Measurements from ENCODE around the gene UBAP1.

Gene UBAP1

DNA sequence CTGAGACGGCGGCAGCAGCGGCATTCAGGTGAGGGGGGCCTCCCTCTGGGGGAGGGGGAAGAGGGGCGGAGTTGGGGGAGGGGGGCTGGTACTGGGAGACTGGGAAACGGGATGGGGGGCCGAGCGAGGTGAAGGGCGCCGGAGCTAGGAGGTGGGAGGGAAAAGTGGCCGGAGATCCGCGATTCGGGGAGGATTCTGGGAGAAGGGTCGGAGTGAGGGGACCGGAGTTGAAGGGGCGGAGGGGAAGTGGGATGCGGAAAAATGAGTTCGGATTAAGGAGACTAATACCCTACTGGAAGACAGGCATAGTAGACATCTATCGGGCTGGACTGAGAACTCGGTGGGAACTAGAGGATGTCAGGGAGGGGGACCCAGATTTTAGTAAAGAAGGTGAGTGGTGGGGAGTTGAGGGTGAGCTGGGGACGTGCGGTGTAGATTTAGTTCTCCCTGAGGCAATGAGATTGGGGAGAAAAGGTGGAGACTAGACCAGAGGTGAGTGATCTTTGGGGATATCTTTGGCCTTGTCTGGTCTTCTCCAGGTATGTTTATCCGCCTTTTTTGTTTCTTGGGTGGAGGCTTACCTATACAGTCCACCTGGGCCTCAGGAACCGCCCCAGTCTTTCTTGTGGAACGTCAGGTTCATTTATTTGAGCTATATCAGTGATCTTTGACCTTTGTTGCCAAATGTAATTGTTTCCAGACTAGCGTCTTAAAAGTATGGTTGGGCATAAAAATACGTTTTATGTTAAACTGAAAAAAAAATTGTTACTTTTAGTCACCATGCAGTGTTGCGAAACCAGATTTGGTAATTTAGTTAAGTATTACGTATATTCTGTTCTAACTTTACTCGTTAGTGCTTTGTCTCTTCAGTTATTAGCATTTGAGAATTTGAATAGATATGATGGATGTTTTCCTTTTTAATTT, 632 bp downstream of the UBAP1 start:
- no peaks in the 10 kb centered on the region for H3K27me3 ChIP-seq (ENCODE audit: insufficient read depth, low read length)
- peak overlapping the region; percentile 93 for H3K27ac ChIP-seq (ENCODE audit: low read depth, low read length)
- H3K36me3 ChIP-seq (ENCODE audit: control insufficient read depth in 1 of 2, insufficient read depth in 2 of 2, low read length in 2 of 2): peaks cover 2 to 4% of the 10 kb centered on the region in 2 experiments
- H2BK120ac ChIP-seq (ENCODE audit: insufficient read depth, low read length, poor library complexity): peak overlapping the region; percentile 59
- H3K14ac ChIP-seq (ENCODE audit: low read length): peak overlapping the region; percentile 96
- peaks cover 12% of the 10 kb centered on the region for H3K79me2 ChIP-seq (ENCODE audit: control insufficient read depth, insufficient read depth, low read length, poor library complexity)
- H3K4me3 ChIP-seq (ENCODE audit: low read depth, low read length): peak overlapping the region; percentile 95
- peak overlapping the region; percentile 97 for H3K9ac ChIP-seq (ENCODE audit: low read length)
- H3K4me1 ChIP-seq (ENCODE audit: control insufficient read depth in 1 of 2, insufficient read depth in 2 of 2, low read length in 2 of 2): no peaks in the 10 kb centered on the region
- peak overlapping the region; percentile 93 for H3K18ac ChIP-seq (ENCODE audit: low read length)
- no CpG with 5 or more reads among the region's 30 CpGs for WGBS (ENCODE audit: extremely low coverage, insufficient coverage, insufficient read length)
- peak overlapping the region; percentile 75 for H2AFZ ChIP-seq (ENCODE audit: insufficient read depth, low read length, poor library complexity)
- H3K4me2 ChIP-seq (ENCODE audit: low read length): peak overlapping the region; percentile 87
- H4K12ac ChIP-seq (ENCODE audit: low read depth, low read length): peak overlapping the region; percentile 84
- peaks cover 12% of the 10 kb centered on the region for H3K79me1 ChIP-seq (ENCODE audit: low read length)
- H3K9me3 ChIP-seq (ENCODE audit: insufficient read depth, low read depth, low read length): no peaks in the 10 kb centered on the region
- peak overlapping the region; percentile 93 for H4K8ac ChIP-seq (ENCODE audit: low read depth, low read length)
- DNase-seq: peak; percentile 36 to 87
- no peak overlapping the region for H3K23ac ChIP-seq (ENCODE audit: low read length)
- H2BK12ac ChIP-seq (ENCODE audit: low read length): peak overlapping the region; percentile 56
- H3K4ac ChIP-seq (ENCODE audit: low read depth, low read length): peak overlapping the region; percentile 99
- H2BK5ac ChIP-seq (ENCODE audit: low read depth, low read length, poor library complexity): peak overlapping the region; percentile 95
- H2AK5ac ChIP-seq (ENCODE audit: low read length): peak overlapping the region; percentile 75
- peak overlapping the region; percentile 86 for H4K91ac ChIP-seq (ENCODE audit: low read depth, low read length)

DNA sequence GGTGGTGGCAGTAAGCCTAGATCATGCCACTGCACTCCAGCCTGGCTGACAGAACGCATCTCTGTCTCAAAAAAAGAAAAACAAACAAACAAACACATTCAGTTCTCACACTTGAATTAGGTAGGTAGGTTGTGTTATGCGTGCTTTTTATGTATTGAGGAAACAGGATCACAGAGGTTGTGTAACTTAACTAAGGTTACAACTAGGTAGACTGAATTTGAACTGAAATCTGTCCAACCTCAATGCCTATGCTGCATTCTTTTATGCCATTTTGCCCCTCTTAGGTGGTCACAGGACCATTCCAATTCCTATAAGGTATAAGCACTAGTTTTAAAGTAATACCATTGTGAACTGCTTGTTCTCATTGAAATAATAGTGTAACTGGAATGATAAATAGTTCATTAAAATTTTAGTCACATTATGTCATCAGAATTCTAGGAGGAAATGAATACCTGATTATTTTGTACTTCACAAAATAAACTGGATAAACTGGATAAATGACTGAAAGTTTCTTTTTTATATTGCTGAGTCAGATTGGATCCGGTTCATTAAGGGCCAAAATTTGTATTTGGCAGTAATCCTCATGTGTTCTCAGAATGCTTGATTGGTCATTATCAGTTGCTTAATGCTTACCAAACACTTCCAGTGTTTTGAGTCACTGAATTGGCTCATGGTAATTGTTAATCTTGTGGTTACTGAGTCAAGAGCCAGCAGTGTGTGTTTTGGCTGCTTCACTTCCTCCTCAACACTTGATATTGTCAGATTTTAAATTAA, 7.1 kb downstream of the UBAP1 start:
- no peak overlapping the region for H3K14ac ChIP-seq (ENCODE audit: low read length)
- no peak overlapping the region for H3K4me3 ChIP-seq (ENCODE audit: low read depth, low read length)
- WGBS (ENCODE audit: extremely low coverage, insufficient coverage, insufficient read length): no CpG with 5 or more reads among the region's 3 CpGs

DNA sequence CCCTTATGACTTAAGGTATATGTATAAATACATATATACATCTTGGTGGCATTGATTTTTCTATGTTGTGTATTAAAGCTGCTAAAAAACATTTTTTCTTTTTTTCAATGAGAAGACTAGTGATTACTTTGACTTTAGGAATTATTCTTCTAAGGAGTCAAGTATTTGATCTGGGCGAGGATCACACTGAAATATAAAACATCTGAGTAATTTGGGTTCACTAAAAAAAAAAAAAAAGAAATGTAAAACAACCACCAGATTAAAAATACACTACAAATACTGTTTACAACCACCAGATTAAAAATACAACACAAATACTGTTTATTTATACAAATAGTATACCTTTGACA, 9.0 kb downstream of the UBAP1 start:
- no peaks in the 10 kb centered on the region for H3K9me3 ChIP-seq (ENCODE audit: insufficient read depth, low read depth, low read length)
- no peak overlapping the region for H3K27ac ChIP-seq (ENCODE audit: low read depth, low read length)
- no peak overlapping the region for H3K4ac ChIP-seq (ENCODE audit: low read depth, low read length)
- no peak overlapping the region for H2AFZ ChIP-seq (ENCODE audit: insufficient read depth, low read length, poor library complexity)
- peaks cover 0 to 2% of the 10 kb centered on the region in 2 experiments for H3K4me1 ChIP-seq (ENCODE audit: control insufficient read depth in 1 of 2, insufficient read depth in 2 of 2, low read length in 2 of 2)
- no peak overlapping the region for H2BK120ac ChIP-seq (ENCODE audit: insufficient read depth, low read length, poor library complexity)
- no peak overlapping the region for H3K9ac ChIP-seq (ENCODE audit: low read length)
- no peak overlapping the region for H2AK5ac ChIP-seq (ENCODE audit: low read length)
- no CpG with 5 or more reads among the region's 1 CpG for WGBS (ENCODE audit: extremely low coverage, insufficient coverage, insufficient read length)
- H3K18ac ChIP-seq (ENCODE audit: low read length): no peak overlapping the region
- H2BK5ac ChIP-seq (ENCODE audit: low read depth, low read length, poor library complexity): no peak overlapping the region
- H4K12ac ChIP-seq (ENCODE audit: low read depth, low read length): no peak overlapping the region
- H4K91ac ChIP-seq (ENCODE audit: low read depth, low read length): no peak overlapping the region
- DNase-seq: no peak
- peaks cover 4% of the 10 kb centered on the region for H3K79me2 ChIP-seq (ENCODE audit: control insufficient read depth, insufficient read depth, low read length, poor library complexity)
- H3K79me1 ChIP-seq (ENCODE audit: low read length): no peaks in the 10 kb centered on the region
- no peak overlapping the region for H2BK12ac ChIP-seq (ENCODE audit: low read length)
- no peak overlapping the region for H3K4me3 ChIP-seq (ENCODE audit: low read depth, low read length)
- no peaks in the 10 kb centered on the region for H3K27me3 ChIP-seq (ENCODE audit: insufficient read depth, low read length)
- H3K23ac ChIP-seq (ENCODE audit: low read length): no peak overlapping the region
- no peak overlapping the region for H4K8ac ChIP-seq (ENCODE audit: low read depth, low read length)
- no peak overlapping the region for H3K14ac ChIP-seq (ENCODE audit: low read length)
- peaks cover 8 to 13% of the 10 kb centered on the region in 2 experiments for H3K36me3 ChIP-seq (ENCODE audit: control insufficient read depth in 1 of 2, insufficient read depth in 2 of 2, low read length in 2 of 2)
- H3K4me2 ChIP-seq (ENCODE audit: low read length): no peak overlapping the region

More for the DNA sequence above, 7.1 kb downstream of the UBAP1 start:
- H3K9ac ChIP-seq (ENCODE audit: low read length): no peak overlapping the region
- H3K27me3 ChIP-seq (ENCODE audit: insufficient read depth, low read length): no peaks in the 10 kb centered on the region
- H4K91ac ChIP-seq (ENCODE audit: low read depth, low read length): no peak overlapping the region
- H2AK5ac ChIP-seq (ENCODE audit: low read length): no peak overlapping the region
- H2BK5ac ChIP-seq (ENCODE audit: low read depth, low read length, poor library complexity): no peak overlapping the region
- no peaks in the 10 kb centered on the region for H3K4me1 ChIP-seq (ENCODE audit: control insufficient read depth in 1 of 2, insufficient read depth in 2 of 2, low read length in 2 of 2)
- H2AFZ ChIP-seq (ENCODE audit: insufficient read depth, low read length, poor library complexity): no peak overlapping the region
- no peak overlapping the region for H3K23ac ChIP-seq (ENCODE audit: low read length)
- no peak overlapping the region for H3K18ac ChIP-seq (ENCODE audit: low read length)
- H2BK12ac ChIP-seq (ENCODE audit: low read length): no peak overlapping the region
- H4K8ac ChIP-seq (ENCODE audit: low read depth, low read length): no peak overlapping the region
- peaks cover 4% of the 10 kb centered on the region for H3K79me2 ChIP-seq (ENCODE audit: control insufficient read depth, insufficient read depth, low read length, poor library complexity)
- no peak overlapping the region for H3K4me2 ChIP-seq (ENCODE audit: low read length)
- no peak overlapping the region for H2BK120ac ChIP-seq (ENCODE audit: insufficient read depth, low read length, poor library complexity)
- H3K4ac ChIP-seq (ENCODE audit: low read depth, low read length): no peak overlapping the region
- H4K12ac ChIP-seq (ENCODE audit: low read depth, low read length): no peak overlapping the region
- H3K9me3 ChIP-seq (ENCODE audit: insufficient read depth, low read depth, low read length): no peaks in the 10 kb centered on the region
- H3K36me3 ChIP-seq (ENCODE audit: control insufficient read depth in 1 of 2, insufficient read depth in 2 of 2, low read length in 2 of 2): peaks cover 8 to 13% of the 10 kb centered on the region in 2 experiments
- H3K79me1 ChIP-seq (ENCODE audit: low read length): no peaks in the 10 kb centered on the region
- DNase-seq: peak; percentile 33 to 72
- H3K27ac ChIP-seq (ENCODE audit: low read depth, low read length): no peak overlapping the region

DNA sequence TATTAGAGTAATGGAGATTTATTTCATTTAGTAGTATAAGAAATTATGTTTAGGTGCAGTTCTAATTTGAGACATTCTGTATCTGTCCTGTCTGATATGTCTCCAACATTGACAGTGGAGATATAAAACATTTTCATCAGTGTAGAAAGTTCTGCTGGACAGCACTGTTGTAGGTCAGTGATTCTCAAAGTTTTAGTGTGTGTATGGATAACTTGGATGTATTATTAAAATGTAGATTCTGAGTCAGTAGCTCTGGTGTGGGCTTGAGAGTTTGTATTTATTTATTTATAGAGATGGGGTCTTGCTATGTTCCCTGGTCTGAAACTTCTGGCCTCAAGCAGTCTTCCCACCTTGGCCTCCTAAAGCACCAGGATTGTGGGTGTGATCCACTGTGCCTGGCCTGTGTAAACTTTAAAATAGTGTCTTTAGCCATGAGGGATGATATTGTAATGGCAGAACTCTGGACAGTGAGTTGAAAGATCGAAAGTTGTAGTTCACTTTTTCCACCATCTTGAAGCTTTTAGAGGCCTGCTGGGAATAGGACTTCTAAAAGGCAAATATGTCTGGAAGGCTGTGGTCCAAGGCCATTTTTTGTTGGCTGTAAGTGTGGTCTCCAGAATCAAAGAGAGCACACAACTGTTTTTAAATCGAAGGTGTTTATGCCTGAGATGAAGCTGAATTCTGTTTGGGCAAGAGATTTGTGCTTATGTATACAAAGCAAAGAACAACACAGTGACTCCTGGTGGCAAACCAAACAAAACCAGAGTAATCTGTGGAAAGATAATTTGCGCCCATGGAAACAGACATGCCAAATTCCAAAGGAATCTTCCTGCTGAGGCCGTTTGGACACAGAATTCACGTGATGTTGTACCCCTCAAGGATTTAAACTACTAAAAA, 12.4 kb downstream of the UBAP1 start:
- no peak overlapping the region for H3K4me2 ChIP-seq (ENCODE audit: low read length)
- peaks cover 2% of the 10 kb centered on the region for H3K79me2 ChIP-seq (ENCODE audit: control insufficient read depth, insufficient read depth, low read length, poor library complexity)
- H3K4me1 ChIP-seq (ENCODE audit: control insufficient read depth in 1 of 2, insufficient read depth in 2 of 2, low read length in 2 of 2): peaks cover 0 to 2% of the 10 kb centered on the region in 2 experiments
- WGBS (ENCODE audit: extremely low coverage, insufficient coverage, insufficient read length): no CpG with 5 or more reads among the region's 5 CpGs
- no peak overlapping the region for H3K27ac ChIP-seq (ENCODE audit: low read depth, low read length)
- peaks cover 2 to 4% of the 10 kb centered on the region in 2 experiments for H3K36me3 ChIP-seq (ENCODE audit: control insufficient read depth in 1 of 2, insufficient read depth in 2 of 2, low read length in 2 of 2)
- H3K9ac ChIP-seq (ENCODE audit: low read length): no peak overlapping the region
- H3K9me3 ChIP-seq (ENCODE audit: insufficient read depth, low read depth, low read length): no peaks in the 10 kb centered on the region
- no peaks in the 10 kb centered on the region for H3K79me1 ChIP-seq (ENCODE audit: low read length)
- peak in 1 of 2 donors; percentile 41 for DNase-seq
- no peak overlapping the region for H4K91ac ChIP-seq (ENCODE audit: low read depth, low read length)
- no peak overlapping the region for H2AFZ ChIP-seq (ENCODE audit: insufficient read depth, low read length, poor library complexity)
- no peak overlapping the region for H3K4me3 ChIP-seq (ENCODE audit: low read depth, low read length)
- H4K8ac ChIP-seq (ENCODE audit: low read depth, low read length): no peak overlapping the region
- H4K12ac ChIP-seq (ENCODE audit: low read depth, low read length): no peak overlapping the region
- no peak overlapping the region for H3K23ac ChIP-seq (ENCODE audit: low read length)
- H3K27me3 ChIP-seq (ENCODE audit: insufficient read depth, low read length): no peaks in the 10 kb centered on the region
- no peak overlapping the region for H2BK12ac ChIP-seq (ENCODE audit: low read length)
- no peak overlapping the region for H2BK5ac ChIP-seq (ENCODE audit: low read depth, low read length, poor library complexity)
- H3K14ac ChIP-seq (ENCODE audit: low read length): no peak overlapping the region
- no peak overlapping the region for H3K18ac ChIP-seq (ENCODE audit: low read length)
- H2AK5ac ChIP-seq (ENCODE audit: low read length): no peak overlapping the region
- peak overlapping the region; percentile 21 for H3K4ac ChIP-seq (ENCODE audit: low read depth, low read length)
- H2BK120ac ChIP-seq (ENCODE audit: insufficient read depth, low read length, poor library complexity): no peak overlapping the region
